Measurements from ENCODE around the gene POLR2F.

GRCh38 chr22:37967147-37967546 is 13.6 kb downstream of the POLR2F start:
- TF ChIP-seq CTCF (IDR thresholded peaks at IDR 0.05) = no peak
- no peak for TF ChIP-seq EP300 (IDR thresholded peaks at IDR 0.05)
- TF ChIP-seq POLR2A (IDR thresholded peaks at IDR 0.05) = no peak
